ENCODE data around the gene AP4E1. TPM values are rescaled to one million over a fixed set of nuclear protein-coding genes. Genes with fewer than 3 reads are reported as not detected.
"Not testable (repeated sequence)": the region's sequence is repeated elsewhere in the genome, so short reads cannot be mapped to it uniquely, and the experiment has no call there.

The AP4E1 gene
- total RNA-seq, 1 donor from 2014 or later: 9.9 TPM

- Histone ChIP-seq H3K36me3 (ENCODE audit: control insufficient read depth in 3 of 3, insufficient read depth in 3 of 3, low read length in 3 of 3) (peaks cover 5 to 11% (median 8%) of the 10 kb centered on the region in 3 donors), H3K9ac (ENCODE audit: low read depth in 1 of 3, low read length in 3 of 3) (no peak overlapping the region), H3K27ac (ENCODE audit: low read depth, low read length) (no peak overlapping the region), H3K27me3 (ENCODE audit: control insufficient read depth in 3 of 3, insufficient read depth in 3 of 3, low read length in 3 of 3) (no peaks in the 10 kb centered on the region), H3K4me3 (ENCODE audit: low read length in 3 of 3) (no peak overlapping the region), H3K9me3 (ENCODE audit: control insufficient read depth in 3 of 3, low read length in 3 of 3) (no peaks in the 10 kb centered on the region), H3K4me1 (ENCODE audit: control insufficient read depth in 3 of 3, insufficient read depth in 3 of 3, low read length in 3 of 3) (no peaks in the 10 kb centered on the region)
Measured at GRCh38 chr15:50933341-50933740, 24.9 kb downstream of the AP4E1 start.

GRCh38 chr15:50938525-50938924 is 30.0 kb downstream of the AP4E1 start:
- H3K4me1 ChIP-seq (ENCODE audit: control insufficient read depth in 3 of 3, insufficient read depth in 3 of 3, low read length in 3 of 3): no peaks in the 10 kb centered on the region
- no peak overlapping the region for H3K27ac ChIP-seq (ENCODE audit: low read depth, low read length)
- no peaks in the 10 kb centered on the region for H3K27me3 ChIP-seq (ENCODE audit: control insufficient read depth in 3 of 3, insufficient read depth in 3 of 3, low read length in 3 of 3)
- no peak overlapping the region for H3K4me3 ChIP-seq (ENCODE audit: low read length in 3 of 3)
- H3K9ac ChIP-seq (ENCODE audit: low read depth in 1 of 3, low read length in 3 of 3): no peak overlapping the region
- H3K9me3 ChIP-seq (ENCODE audit: control insufficient read depth in 3 of 3, low read length in 3 of 3): no peaks in the 10 kb centered on the region
- H3K36me3 ChIP-seq (ENCODE audit: control insufficient read depth in 3 of 3, insufficient read depth in 3 of 3, low read length in 3 of 3): peaks cover 0 to 3% (median 0%) of the 10 kb centered on the region in 3 donors

GRCh38 chr15:50939911-50940310 is 31.4 kb downstream of the AP4E1 start:
- no peaks in the 10 kb centered on the region for H3K27me3 ChIP-seq (ENCODE audit: control insufficient read depth in 3 of 3, insufficient read depth in 3 of 3, low read length in 3 of 3)
- no peak overlapping the region for H3K4me3 ChIP-seq (ENCODE audit: low read length in 3 of 3)
- no peaks in the 10 kb centered on the region for H3K9me3 ChIP-seq (ENCODE audit: control insufficient read depth in 3 of 3, low read length in 3 of 3)
- H3K36me3 ChIP-seq (ENCODE audit: control insufficient read depth in 3 of 3, insufficient read depth in 3 of 3, low read length in 3 of 3): peaks cover 0 to 5% (median 5%) of the 10 kb centered on the region in 3 donors
- peaks cover 0 to 4% (median 0%) of the 10 kb centered on the region in 3 donors for H3K4me1 ChIP-seq (ENCODE audit: control insufficient read depth in 3 of 3, insufficient read depth in 3 of 3, low read length in 3 of 3)
- no peak overlapping the region for H3K9ac ChIP-seq (ENCODE audit: low read depth in 1 of 3, low read length in 3 of 3)
- H3K27ac ChIP-seq (ENCODE audit: low read depth, low read length): no peak overlapping the region

GRCh38 chr15:50940506-50940905 is 32.0 kb downstream of the AP4E1 start:
- Histone ChIP-seq H3K9me3 (ENCODE audit: control insufficient read depth in 3 of 3, low read length in 3 of 3) (no peaks in the 10 kb centered on the region), H3K27ac (ENCODE audit: low read depth, low read length) (no peak overlapping the region), H3K27me3 (ENCODE audit: control insufficient read depth in 3 of 3, insufficient read depth in 3 of 3, low read length in 3 of 3) (no peaks in the 10 kb centered on the region), H3K4me3 (ENCODE audit: low read length in 3 of 3) (no peak overlapping the region), H3K36me3 (ENCODE audit: control insufficient read depth in 3 of 3, insufficient read depth in 3 of 3, low read length in 3 of 3) (peaks cover 0 to 5% (median 5%) of the 10 kb centered on the region in 3 donors), H3K9ac (ENCODE audit: low read depth in 1 of 3, low read length in 3 of 3) (no peak overlapping the region), H3K4me1 (ENCODE audit: control insufficient read depth in 3 of 3, insufficient read depth in 3 of 3, low read length in 3 of 3) (peaks cover 0 to 6% (median 0%) of the 10 kb centered on the region in 3 donors)

GRCh38 chr15:50943638-50944037 is 35.2 kb downstream of the AP4E1 start:
- Histone ChIP-seq H3K9me3 (ENCODE audit: control insufficient read depth in 3 of 3, low read length in 3 of 3) (no peaks in the 10 kb centered on the region), H3K4me1 (ENCODE audit: control insufficient read depth in 3 of 3, insufficient read depth in 3 of 3, low read length in 3 of 3) (peaks cover 0 to 6% (median 0%) of the 10 kb centered on the region in 3 donors), H3K9ac (ENCODE audit: low read depth in 1 of 3, low read length in 3 of 3) (no peak overlapping the region), H3K27me3 (ENCODE audit: control insufficient read depth in 3 of 3, insufficient read depth in 3 of 3, low read length in 3 of 3) (no peaks in the 10 kb centered on the region), H3K36me3 (ENCODE audit: control insufficient read depth in 3 of 3, insufficient read depth in 3 of 3, low read length in 3 of 3) (peaks cover 0 to 7% (median 5%) of the 10 kb centered on the region in 3 donors), H3K27ac (ENCODE audit: low read depth, low read length) (no peak overlapping the region), H3K4me3 (ENCODE audit: low read length in 3 of 3) (no peak overlapping the region)

GRCh38 chr15:50944672-50945071 is 36.2 kb downstream of the AP4E1 start:
- Histone ChIP-seq H3K9ac (ENCODE audit: low read depth in 1 of 3, low read length in 3 of 3) (no peak overlapping the region), H3K27me3 (ENCODE audit: control insufficient read depth in 3 of 3, insufficient read depth in 3 of 3, low read length in 3 of 3) (no peaks in the 10 kb centered on the region), H3K4me3 (ENCODE audit: low read length in 3 of 3) (no peak overlapping the region), H3K36me3 (ENCODE audit: control insufficient read depth in 3 of 3, insufficient read depth in 3 of 3, low read length in 3 of 3) (peaks cover 0 to 10% (median 5%) of the 10 kb centered on the region in 3 donors), H3K27ac (ENCODE audit: low read depth, low read length) (no peak overlapping the region), H3K9me3 (ENCODE audit: control insufficient read depth in 3 of 3, low read length in 3 of 3) (no peaks in the 10 kb centered on the region), H3K4me1 (ENCODE audit: control insufficient read depth in 3 of 3, insufficient read depth in 3 of 3, low read length in 3 of 3) (peaks cover 0 to 6% (median 0%) of the 10 kb centered on the region in 3 donors)

- Histone ChIP-seq H3K4me1 (ENCODE audit: control insufficient read depth in 3 of 3, insufficient read depth in 3 of 3, low read length in 3 of 3) (peaks cover 0 to 6% (median 0%) of the 10 kb centered on the region in 3 donors), H3K27me3 (ENCODE audit: control insufficient read depth in 3 of 3, insufficient read depth in 3 of 3, low read length in 3 of 3) (no peaks in the 10 kb centered on the region), H3K4me3 (ENCODE audit: low read length in 3 of 3) (no peak overlapping the region), H3K9me3 (ENCODE audit: control insufficient read depth in 3 of 3, low read length in 3 of 3) (no peaks in the 10 kb centered on the region), H3K27ac (ENCODE audit: low read depth, low read length) (no peak overlapping the region), H3K9ac (ENCODE audit: low read depth in 1 of 3, low read length in 3 of 3) (no peak overlapping the region), H3K36me3 (ENCODE audit: control insufficient read depth in 3 of 3, insufficient read depth in 3 of 3, low read length in 3 of 3) (peaks cover 3 to 15% (median 10%) of the 10 kb centered on the region in 3 donors)
Measured at GRCh38 chr15:50945725-50946124, 37.2 kb downstream of the AP4E1 start.

GRCh38 chr15:50950745-50951144 is 42.3 kb downstream of the AP4E1 start:
- not testable (repeated sequence) for H3K9ac ChIP-seq (ENCODE audit: low read depth in 1 of 3, low read length in 3 of 3); H3K9me3 ChIP-seq (ENCODE audit: control insufficient read depth in 3 of 3, low read length in 3 of 3); H3K4me1 ChIP-seq (ENCODE audit: control insufficient read depth in 3 of 3, insufficient read depth in 3 of 3, low read length in 3 of 3); H3K4me3 ChIP-seq (ENCODE audit: low read length in 3 of 3); H3K27me3 ChIP-seq (ENCODE audit: control insufficient read depth in 3 of 3, insufficient read depth in 3 of 3, low read length in 3 of 3); H3K27ac ChIP-seq (ENCODE audit: low read depth, low read length)
- H3K36me3 ChIP-seq (ENCODE audit: control insufficient read depth in 3 of 3, insufficient read depth in 3 of 3, low read length in 3 of 3): peaks cover 10 to 35% (median 22%) of the 10 kb centered on the region in 3 donors

GRCh38 chr15:50953302-50953701 is 44.8 kb downstream of the AP4E1 start:
- Histone ChIP-seq H3K36me3 (ENCODE audit: control insufficient read depth in 3 of 3, insufficient read depth in 3 of 3, low read length in 3 of 3) (peaks cover 10 to 43% (median 30%) of the 10 kb centered on the region in 3 donors), H3K27me3 (ENCODE audit: control insufficient read depth in 3 of 3, insufficient read depth in 3 of 3, low read length in 3 of 3) (no peaks in the 10 kb centered on the region), H3K27ac (ENCODE audit: low read depth, low read length) (no peak overlapping the region), H3K9ac (ENCODE audit: low read depth in 1 of 3, low read length in 3 of 3) (no peak overlapping the region), H3K4me3 (ENCODE audit: low read length in 3 of 3) (no peak overlapping the region), H3K4me1 (ENCODE audit: control insufficient read depth in 3 of 3, insufficient read depth in 3 of 3, low read length in 3 of 3) (no peaks in the 10 kb centered on the region), H3K9me3 (ENCODE audit: control insufficient read depth in 3 of 3, low read length in 3 of 3) (no peaks in the 10 kb centered on the region)

GRCh38 chr15:50954837-50955236 is 46.4 kb downstream of the AP4E1 start:
- H3K27ac ChIP-seq (ENCODE audit: low read depth, low read length); H3K9ac ChIP-seq (ENCODE audit: low read depth in 1 of 3, low read length in 3 of 3); H3K9me3 ChIP-seq (ENCODE audit: control insufficient read depth in 3 of 3, low read length in 3 of 3); H3K27me3 ChIP-seq (ENCODE audit: control insufficient read depth in 3 of 3, insufficient read depth in 3 of 3, low read length in 3 of 3); H3K4me1 ChIP-seq (ENCODE audit: control insufficient read depth in 3 of 3, insufficient read depth in 3 of 3, low read length in 3 of 3); H3K4me3 ChIP-seq (ENCODE audit: low read length in 3 of 3): not testable (repeated sequence)
- H3K36me3 ChIP-seq (ENCODE audit: control insufficient read depth in 3 of 3, insufficient read depth in 3 of 3, low read length in 3 of 3): peaks cover 14 to 50% (median 45%) of the 10 kb centered on the region in 3 donors
